Femur (tissue), 1 donor: Measurements from ENCODE around the gene FRMD6.
A peak's percentile ranks its signal among the peaks of the same experiment; 100 is the strongest.
"Not testable (repeated sequence)": the region's sequence is repeated elsewhere in the genome, so short reads cannot be mapped to it uniquely, and the experiment has no call there.

Source experiments
- DNase-seq: peaks from one replicate; pipeline ENCODE4 v3.0.0-alpha.2; 2017

Gene FRMD6

DNA sequence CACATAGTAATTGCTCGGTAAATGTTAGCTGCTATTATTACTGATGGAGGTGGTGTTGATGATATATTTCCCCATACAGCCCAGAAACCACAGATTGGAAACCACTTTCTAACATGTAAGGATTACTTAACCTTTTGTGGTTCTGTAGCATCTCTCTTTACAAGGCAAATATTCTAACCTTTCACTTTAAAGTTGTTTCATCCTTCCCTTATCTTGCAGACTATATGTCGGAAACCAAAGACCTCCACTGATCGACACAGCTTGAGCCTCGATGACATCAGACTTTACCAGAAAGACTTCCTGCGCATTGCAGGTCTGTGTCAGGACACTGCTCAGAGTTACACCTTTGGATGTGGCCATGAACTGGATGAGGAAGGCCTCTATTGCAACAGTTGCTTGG is 75.8 kb downstream of the FRMD6 start:
- no peak for DNase-seq

DNA sequence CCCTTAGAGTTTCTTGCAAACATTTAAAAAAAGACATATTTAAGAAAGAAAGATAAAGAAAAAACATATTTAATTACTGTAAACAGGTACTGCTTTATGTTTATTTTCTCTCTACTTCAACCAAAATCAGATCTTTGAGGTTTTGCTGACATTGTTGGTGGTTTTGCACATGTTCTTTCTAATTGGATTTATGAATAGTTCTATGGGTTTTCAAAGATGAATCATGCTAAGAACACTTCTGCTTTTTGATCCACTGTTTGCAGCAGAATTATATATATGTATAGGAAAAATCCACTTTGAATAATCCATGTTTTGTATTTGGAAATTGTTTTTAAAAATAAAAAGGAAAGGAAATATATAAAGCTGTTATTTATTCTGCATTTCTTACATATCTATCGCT is 78.4 kb downstream of the FRMD6 start:
- DNase-seq = no peak

DNA sequence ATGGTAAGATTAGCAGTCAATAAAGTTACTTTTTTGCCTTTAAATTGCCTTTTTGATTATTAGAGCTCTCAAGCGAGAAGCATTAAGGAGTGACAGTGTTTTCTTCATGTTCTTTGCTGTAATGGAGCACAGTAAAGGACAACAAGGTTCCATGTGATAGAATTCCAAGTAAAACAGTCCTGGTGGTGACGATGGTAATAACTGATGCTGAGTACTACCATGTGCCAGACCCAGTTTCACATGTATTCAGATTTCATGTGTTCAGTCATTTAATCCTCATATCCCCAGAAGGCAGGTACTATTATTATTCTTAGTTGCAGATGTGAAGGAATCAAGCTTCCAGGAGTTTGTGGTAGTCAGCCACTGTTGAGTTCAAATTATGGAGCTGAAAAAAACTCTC is 79.0 kb downstream of the FRMD6 start:
- no peak for DNase-seq

DNA sequence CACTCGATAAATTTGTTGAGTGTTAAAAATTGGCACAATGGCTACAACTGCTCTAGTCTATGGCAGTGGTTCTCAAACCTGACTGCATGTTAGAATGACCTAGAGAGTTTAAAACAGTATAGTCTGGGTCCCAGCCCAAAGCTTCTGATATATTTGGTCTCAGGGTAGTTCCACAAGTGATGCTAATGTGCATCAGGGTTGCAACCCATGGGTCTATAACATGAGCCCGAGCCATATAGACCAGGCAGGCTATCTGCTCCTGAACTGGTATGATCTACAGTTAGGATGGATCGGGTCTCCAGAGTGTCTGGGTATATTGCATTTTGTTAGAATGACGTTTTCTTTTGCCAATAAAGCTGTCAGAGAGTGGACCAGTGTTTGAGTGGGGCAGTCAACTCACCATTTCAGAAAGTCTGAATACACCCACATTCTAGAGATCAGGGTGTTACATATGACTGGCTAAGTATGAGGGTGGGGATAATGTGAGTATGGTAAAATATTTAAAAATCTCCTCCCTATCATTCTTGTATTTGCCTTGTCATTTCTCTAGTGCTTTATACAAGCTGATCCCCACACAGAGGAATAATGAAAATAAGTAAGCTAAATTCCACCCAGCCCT is 80.9 kb downstream of the FRMD6 start:
- DNase-seq = no peak

DNA sequence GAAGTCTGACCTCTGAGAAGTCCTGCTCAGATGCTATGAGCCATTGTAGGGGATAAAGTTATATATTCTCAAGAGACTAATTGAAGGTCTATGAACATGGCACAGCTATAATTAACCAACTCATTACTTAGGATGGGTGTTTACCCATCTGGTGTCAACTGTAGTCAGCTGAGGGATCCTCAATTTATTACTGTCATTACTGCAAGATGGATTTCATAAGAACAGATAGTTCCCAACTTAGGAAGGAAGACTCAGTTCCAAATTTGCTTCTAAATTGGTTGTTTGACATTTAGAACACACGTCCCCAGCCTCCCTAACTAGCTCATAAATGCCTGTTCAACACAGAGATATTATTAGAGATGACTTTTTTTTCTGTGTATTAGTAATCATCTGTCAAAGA is 81.4 kb downstream of the FRMD6 start:
- DNase-seq = no peak

DNA sequence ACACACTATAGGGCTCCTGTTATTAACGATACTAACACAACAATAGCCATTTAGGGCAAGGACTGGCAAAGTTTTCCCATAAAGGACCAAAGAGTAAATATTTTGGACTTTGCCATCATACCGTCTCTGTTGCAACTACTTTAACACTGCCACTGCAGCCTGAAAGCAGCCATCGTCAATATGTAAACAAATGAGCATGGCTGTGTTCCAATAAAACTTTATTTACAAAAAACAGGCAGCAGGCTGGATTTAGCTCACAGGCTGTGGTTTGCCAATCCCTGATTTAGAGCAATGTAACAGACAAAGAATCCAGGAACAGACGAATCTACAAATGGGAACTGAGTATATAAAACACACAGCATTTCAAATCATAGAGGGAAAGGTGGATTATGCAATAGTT is 84.1 kb downstream of the FRMD6 start:
- DNase-seq = no peak

DNA sequence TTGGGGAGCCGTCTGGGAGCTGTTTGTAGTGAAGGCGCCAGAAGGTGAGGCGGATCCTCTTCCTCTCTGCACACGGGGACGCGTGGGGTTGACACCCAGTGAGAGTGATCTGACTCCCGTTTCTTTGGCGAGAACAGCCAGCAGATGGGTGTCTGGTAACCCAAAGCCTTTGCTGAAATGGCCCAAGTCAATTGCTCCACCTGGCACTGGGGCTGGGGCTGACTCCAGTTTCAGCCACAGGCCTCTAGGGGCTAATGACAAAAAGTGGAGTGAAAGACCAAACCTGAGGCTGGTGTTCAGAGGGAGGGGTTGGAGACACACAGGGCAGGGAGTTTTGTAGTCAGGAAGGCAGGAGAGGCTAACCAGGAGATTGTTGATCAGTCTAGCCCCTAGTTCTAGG is 87.0 kb downstream of the FRMD6 start:
- DNase-seq = no peak

DNA sequence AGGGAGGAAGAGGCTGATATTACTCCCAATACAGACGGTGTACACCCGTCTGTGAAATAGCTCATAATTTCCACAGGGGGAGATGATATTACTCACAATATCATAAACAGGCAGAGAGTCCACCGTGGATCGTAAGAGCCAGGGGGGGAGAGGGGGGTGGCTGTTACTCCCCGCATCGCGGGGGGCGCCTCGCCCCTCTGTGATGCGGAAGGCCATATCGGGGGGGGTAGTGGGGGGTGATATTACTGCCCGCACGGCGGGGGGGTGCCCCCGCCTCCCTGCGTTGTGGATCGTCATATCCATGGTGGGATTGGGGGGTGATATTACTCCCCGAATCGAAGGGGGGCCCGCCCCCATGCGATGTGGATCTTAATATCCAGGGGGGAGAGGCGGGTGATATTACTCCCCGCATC is 91.9 kb downstream of the FRMD6 start:
- no peak for DNase-seq

DNA sequence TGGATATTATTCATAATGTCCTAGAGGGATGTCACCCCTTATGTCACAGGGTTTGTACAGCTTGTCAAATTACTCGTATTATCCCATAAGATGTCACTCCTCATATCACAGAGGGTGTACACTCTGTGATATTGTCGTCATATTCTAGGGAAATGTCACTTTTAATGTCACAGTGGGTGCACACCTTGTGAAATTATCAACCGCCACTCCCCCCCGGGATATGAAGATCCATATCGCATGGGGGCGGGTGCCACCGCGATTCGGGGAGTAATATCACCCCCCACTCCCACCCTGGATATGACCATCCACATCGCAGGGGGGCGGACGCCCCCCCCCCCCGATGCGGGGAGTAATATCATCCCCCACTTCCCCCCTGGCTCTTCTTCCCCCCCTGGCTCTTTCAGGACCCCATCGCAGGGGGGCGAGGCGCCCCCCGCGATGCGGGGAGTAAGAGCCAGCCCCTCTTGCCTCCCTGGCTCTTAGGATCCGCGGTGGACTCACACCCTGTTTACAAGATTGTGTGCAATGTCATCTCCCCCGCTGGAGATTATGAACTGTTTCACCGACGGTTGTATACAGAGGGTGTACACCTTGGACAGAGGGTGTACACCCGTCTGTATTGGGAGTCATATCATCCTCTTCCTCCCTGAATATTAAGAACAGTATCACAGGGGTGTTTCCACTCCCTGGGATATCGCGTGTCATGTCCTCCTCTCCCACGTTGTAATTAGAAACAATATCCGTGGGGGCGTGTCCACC is 92.8 kb downstream of the FRMD6 start:
- DNase-seq = no peak

DNA sequence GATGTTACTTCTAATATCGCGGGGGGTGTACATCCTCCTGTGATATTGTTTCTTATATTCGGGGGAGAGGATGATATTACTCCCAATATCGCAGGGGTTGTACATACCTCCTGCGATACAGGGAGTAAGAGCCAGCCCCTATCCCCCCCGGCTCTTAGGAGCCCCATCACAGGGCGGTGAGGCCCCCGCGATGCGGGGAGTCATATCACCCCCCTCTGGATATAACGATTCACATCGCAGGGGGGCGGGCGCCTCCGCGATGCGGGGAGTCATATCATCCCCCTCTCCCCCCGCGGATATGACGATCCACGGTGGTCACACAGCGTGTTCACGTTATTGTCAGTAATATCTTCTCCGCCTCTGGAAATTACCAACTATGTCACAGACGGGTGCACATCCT is 95.1 kb downstream of the FRMD6 start:
- DNase-seq = not testable (repeated sequence)

DNA sequence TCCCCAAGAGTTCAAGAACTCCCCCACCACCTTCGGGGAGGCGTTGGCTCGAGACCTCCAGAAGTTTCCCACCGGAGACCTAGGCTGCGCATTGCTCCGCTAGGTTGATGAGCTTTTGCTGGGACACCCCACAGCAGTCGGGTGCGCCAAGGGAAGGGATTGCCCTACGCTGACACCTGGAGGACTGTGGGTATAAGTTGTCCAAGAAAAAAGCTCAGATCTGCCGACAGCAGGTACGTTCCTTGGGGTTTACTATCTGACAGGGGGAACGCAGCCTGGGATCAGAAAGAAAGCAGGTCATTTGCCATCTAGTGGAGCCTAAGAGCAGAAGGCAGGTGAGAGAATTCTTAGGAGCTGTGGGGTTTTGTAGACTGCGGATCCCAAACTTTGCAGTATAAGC is 98.8 kb downstream of the FRMD6 start:
- DNase-seq = no peak

DNA sequence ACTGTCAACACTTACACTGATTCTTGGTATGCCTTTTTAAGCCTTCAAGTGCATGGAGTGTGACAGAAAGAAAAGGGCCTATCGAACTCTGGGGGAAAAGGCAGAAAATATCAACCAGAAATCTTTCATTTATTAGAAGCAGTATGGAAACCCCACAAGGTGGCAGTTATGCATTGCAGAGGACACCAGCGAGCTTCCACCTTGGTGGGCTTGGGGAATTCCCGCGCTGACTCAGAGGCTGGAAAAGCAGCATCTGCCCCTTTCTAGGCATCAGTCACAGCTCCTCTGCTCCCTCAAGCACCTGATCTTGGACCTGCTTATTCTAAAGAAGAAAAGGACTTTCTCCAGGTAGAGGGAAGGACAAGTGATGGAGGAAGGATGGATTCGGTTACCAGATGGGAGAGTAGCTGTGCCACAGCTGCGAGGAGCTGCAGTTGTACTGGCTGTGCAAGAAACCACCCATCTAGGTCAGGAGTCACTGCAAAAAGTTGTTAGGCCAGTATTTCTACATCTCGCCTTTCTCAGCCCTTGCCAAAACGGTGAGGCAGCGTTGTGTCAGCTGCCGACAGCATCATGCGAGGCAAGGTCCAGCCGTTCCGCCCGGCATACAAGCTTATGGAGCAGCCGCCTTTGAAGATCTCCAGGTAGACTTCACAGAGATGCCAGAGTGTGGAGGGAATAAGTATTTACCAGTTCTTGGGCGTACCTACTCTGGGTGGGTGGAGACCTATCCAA is 100.1 kb downstream of the FRMD6 start:
- DNase-seq = not testable (repeated sequence)

DNA sequence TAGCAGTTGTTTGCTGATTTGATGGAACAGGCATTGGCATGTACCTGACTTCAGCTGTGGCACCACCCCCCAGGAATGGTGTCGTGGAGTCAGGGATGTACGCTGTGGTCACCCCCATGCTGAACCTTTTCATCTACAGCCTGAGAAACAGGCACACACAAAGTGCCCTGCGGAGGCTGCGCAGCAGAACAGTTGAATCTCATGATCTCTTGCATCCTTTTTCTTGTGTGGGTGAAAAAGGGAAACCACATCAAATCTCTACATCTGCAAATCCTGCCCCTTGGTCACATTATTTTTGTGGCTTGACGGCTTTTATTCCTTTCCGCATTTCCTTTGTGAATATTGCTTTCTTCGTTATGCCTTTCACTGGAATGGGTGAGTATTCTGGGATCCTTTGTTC is 106.0 kb downstream of the FRMD6 start:
- DNase-seq = not testable (repeated sequence)

DNA sequence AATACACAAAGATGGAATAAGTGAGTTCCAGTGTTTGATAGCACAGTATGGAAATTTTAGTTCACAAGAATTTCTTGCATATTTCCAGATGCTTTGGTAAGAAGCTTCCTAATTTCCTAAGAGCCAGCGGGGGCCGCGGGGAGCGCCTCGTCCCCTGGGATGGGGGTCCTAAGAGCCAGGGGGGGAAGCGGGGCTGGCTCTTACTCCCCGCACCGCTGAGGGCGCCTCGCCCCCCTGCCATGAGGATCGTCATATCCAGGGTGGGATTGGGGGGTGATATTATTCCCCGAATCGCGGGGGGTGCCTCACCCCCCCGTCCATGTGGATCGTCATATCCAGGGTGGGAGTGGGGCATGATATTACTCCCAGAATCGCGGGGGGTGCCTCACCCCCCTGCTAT is 108.2 kb downstream of the FRMD6 start:
- DNase-seq = no peak

DNA sequence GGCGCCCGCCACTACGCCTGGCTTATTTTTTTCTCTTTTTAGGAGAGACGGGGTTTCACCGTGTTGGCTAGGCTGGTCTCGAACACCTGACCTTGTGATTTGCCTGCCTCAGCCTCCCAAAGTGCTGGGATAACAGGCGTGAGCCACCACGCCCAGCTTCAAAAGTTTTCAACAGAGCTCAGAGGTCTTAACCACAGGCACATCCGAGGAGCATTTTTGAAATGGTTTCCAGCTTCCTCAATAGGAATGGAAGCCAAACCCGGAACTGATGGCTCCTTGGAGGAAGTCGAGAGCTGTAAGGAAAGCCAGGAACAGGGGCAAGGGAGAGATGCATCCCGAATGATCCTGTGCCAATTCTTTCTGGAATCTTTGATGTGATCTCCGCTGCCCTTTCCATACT is 114.0 kb downstream of the FRMD6 start:
- DNase-seq = not testable (repeated sequence)

DNA sequence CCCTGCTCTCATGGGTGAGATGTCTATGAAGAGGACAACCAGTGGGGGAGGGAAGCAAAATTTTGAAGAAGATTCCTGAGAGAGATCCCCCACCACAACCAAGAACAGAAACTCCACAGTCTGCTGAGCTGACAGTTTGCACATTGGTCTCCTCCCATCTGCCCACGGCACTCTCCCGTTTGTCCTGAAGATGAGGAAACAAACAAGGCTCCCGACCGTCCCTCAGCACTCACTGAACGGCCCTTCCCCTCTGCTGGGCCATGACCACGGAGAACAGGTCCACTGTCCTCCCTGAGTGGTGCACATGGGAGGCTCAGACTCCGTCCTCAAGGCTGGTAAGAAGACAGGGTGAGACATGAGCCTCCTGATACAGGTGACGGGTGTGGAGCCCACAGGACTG is 114.9 kb downstream of the FRMD6 start:
- DNase-seq = not testable (repeated sequence)

DNA sequence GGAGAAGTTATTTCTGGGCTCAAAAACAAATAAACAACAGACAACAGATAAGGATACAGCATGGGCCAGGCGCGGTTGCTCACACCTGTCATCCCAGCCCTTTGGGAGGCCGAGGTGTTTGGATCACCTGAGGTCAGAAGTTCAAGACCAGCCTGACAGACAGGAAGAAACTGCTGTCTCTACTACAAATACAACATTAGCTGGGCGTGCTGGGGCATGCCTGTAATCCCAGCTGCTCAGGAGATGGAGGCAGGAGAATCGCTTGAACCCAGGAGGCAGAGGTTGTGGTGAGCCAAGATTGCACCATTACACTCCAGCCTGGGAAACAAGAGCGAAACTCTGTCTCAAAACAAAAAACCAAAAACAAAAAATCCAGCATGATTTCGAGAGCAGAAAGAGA is 117.6 kb downstream of the FRMD6 start:
- DNase-seq = not testable (repeated sequence)

DNA sequence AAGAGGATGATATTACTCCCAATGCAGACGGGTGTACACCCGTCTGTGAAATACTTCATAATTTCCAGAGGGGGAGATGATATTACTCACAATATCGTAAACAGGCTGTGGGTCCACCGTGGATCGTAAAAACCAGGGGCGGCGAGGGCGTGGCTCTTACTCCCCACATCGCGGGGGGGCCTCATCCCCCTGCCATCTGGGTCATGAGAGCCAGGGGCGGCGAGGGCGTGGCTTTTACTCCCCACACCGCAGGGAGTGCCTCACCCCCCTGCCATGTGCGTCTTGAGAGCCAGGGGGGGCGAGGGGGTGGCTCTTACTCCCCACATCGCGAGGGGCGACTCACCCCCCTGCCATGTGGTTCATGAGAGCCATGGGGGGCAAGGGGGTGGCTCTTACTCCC is 122.5 kb downstream of the FRMD6 start:
- no peak for DNase-seq

DNA sequence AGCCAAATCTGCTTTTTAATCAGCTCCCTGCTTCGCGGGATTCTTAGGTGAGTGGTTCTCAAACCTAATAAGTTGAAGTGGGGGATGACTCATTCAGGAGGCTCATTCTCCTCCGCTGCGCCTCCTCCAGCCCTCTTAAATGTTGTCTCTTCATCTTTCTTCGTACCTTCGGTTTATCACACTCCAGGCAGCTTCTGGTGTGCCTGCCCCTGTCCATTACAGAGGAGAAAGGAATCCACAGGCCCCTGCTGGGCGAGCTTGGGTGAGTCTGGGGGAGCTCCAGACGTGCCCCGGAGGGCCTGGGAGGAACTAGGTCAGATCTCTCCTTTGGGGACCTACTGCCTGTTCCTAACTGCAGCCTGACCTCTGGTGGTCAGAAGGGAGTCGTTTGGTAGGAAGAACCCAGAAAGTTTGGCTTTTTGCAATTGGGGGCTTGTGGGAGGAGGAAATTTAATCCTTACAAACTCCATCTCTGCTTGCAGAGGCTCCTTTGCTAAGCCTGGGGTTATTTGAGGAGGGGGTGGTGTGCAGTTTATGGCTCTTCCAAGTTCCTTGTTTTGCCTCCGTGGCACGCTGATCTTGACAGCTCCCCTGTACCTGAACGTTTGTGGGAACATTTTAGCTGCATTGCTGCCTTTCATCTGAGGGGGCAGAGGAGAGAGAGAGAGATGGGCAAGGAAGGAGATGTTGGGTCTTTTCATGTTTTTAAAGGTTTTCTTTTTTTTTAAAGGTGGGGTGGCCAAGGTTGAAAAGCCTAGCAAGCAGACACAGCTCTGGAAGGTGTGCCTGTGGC is 124.6 kb downstream of the FRMD6 start:
- peak; percentile 71 for DNase-seq

DNA sequence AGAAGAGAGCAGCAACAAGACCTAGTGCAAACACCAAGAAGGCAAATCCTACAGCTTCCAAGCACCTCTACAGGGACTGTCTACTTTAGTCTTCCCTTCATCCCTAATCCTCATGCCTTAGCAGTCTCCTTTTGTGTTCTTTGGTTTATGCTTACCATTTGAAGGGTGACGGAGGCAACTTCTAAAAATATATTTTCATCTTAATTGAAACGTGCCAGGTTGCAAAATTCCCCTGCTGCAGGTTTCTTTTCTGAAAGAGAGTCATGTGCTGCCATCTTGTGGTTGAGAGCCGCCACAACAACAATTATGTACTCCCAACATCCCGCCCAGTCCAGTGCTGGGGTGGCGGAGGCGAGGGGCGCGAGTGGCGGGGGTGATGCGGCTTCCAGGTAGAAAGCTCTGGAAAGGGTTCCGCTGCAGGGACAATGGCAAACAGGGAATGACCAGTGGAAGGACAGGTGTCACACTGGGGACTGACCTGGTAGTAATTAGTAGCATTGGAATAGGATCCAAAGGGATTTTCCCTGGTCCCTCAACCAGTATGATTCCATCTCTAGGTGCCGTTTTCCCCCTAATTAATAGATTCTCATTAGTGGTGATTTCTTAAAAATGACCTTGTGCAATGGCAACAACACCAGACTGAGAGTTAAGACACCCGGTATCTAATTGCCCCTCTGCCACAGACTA is 128.4 kb downstream of the FRMD6 start:
- DNase-seq = peak; percentile 75
